HCT116 (cell line): Measurements from ENCODE around the gene SEC22C. TPM values are rescaled to one million over a fixed set of nuclear protein-coding genes. Genes with fewer than 3 reads are reported as not detected.

ENCODE experiments used
- ATAC-seq: fragments of 200-7000 bp; cut with Tn5 transposase; 2 replicates; pipeline ENCODE4 v1.9.1; 2020; ENCODE audit warnings: mild to moderate bottlenecking, moderate library complexity
- BruUV-seq: library from RNA; stranded (reverse); fragments of 400-500 nt; replicated peaks from 2 replicates; lab custom pipeline; 2021; lab: Mats Ljungman, UMichigan
- CTCF ChIA-PET: fragments of 300-600 bp; sonication (Branson Sonifier 250); formaldehyde crosslinking; loops from one replicate; lab custom pipeline; 2021; ENCODE audit warnings: antibody characterized with exemption; lab: Charles Lee
- POLR2A ChIA-PET: fragments of 300-600, 350-600 bp; sonication (Branson Sonifier 250); formaldehyde crosslinking; loops from one replicate; lab custom pipeline; 2021; ENCODE audit warnings: antibody characterized with exemption; lab: Charles Lee
- RAD21 ChIA-PET, 2 experiments: fragments of 300-600 bp; sonication (Branson Sonifier 250); formaldehyde crosslinking; loops; one replicate each; lab custom pipeline; 2023; ENCODE audit warnings: low total read pairs in 2 of 2; ENCODE audit not compliant: uncharacterized antibody in 2 of 2, unreplicated experiment in 2 of 2, low non-redundant PET in 1 of 2; lab: Charles Lee
- DNase-seq: peaks from one replicate; pipeline ENCODE4 v3.0.0-alpha.2; 2010; ENCODE audit warnings: low read depth, low spot score
- H2AFZ ChIP-seq: fragments of 200-600 bp; shearing (Covaris generic), sonication (generic); 2 replicates; pipeline ENCODE4 v1.6.1; 2017; ENCODE audit warnings: low read depth, mixed run types, mixed read lengths, antibody characterized with exemption, low read length; ENCODE audit not compliant: poor library complexity, severe bottlenecking
- H3K27ac ChIP-seq: 2 replicates; pipeline ENCODE4 v1.5.1; 2012; ENCODE audit warnings: low read depth, low read length
- H3K27me3 ChIP-seq: fragments of 200-600 bp; sonication (generic); 2 replicates; pipeline ENCODE4 v1.6.1; 2016; ENCODE audit warnings: mixed run types, low read length, mixed read lengths; ENCODE audit not compliant: insufficient read depth
- H3K36me3 ChIP-seq, 2 experiments: fragments of 200-500 bp in 1 of 2; fragments of 200-600 bp in 1 of 2; sonication (Bioruptor generic) in 1 of 2; sonication (generic) in 1 of 2; 2 replicates each; pipeline versions ENCODE4 v1.5.1 to v1.6.1; 2014 to 2016; ENCODE audit warnings: low read length in 2 of 2, inconsistent platforms in 1 of 2, mixed read lengths in 1 of 2, mixed run types in 1 of 2; ENCODE audit not compliant: insufficient read depth in 2 of 2, control insufficient read depth in 1 of 2
- H3K4me1 ChIP-seq, 2 experiments: fragments of 200-600 bp in 1 of 2; sonication (generic) in 1 of 2; 2 replicates each; pipeline versions ENCODE4 v1.5.1 to v1.6.1; 2012 to 2017; ENCODE audit warnings: low read length in 2 of 2, inconsistent platforms in 1 of 2, mild to moderate bottlenecking in 1 of 2, mixed read lengths in 1 of 2, mixed run types in 1 of 2, moderate library complexity in 1 of 2; ENCODE audit not compliant: insufficient read depth in 2 of 2, control insufficient read depth in 1 of 2
- H3K4me2 ChIP-seq: fragments of 200-600 bp; sonication (generic); 2 replicates; pipeline ENCODE4 v1.6.1; 2017; ENCODE audit warnings: mixed run types, low read length, mixed read lengths
- H3K4me3 ChIP-seq, 2 experiments: fragments of 200-600 bp in 1 of 2; sonication (generic) in 1 of 2; replicated peaks in 1 of 2; 2 replicates each; pipeline ENCODE4 v1.5.1; 2011 to 2016; ENCODE audit warnings: low read length in 2 of 2, control low read depth in 1 of 2, low read depth in 1 of 2, mild to moderate bottlenecking in 1 of 2, mixed read lengths in 1 of 2, mixed run types in 1 of 2
- H3K79me2 ChIP-seq: fragments of 200-600 bp; sonication (generic); 2 replicates; pipeline ENCODE4 v1.6.1; 2017; ENCODE audit warnings: mild to moderate bottlenecking, mixed run types, low read length, moderate library complexity, mixed read lengths; ENCODE audit not compliant: insufficient read depth
- H3K9ac ChIP-seq: fragments of 200-600 bp; sonication (generic); 2 replicates; pipeline ENCODE4 v1.6.1; 2016; ENCODE audit warnings: low read length, mixed read lengths
- H3K9me2 ChIP-seq: fragments of 200-600 bp; sonication (generic), shearing (Covaris generic); 2 replicates; pipeline ENCODE4 v1.6.1; 2017; ENCODE audit warnings: mixed run types, mild to moderate bottlenecking, moderate library complexity; ENCODE audit not compliant: insufficient read depth
- H3K9me3 ChIP-seq, 2 experiments: fragments of 200-500 bp in 1 of 2; fragments of 200-600 bp in 1 of 2; sonication (Bioruptor generic) in 1 of 2; sonication (generic) in 1 of 2; 2 replicates each; pipeline ENCODE4 v1.6.1; 2014 to 2017; ENCODE audit warnings: low read length in 2 of 2, mixed read lengths in 2 of 2, inconsistent platforms in 1 of 2, low read depth in 1 of 2, mild to moderate bottlenecking in 1 of 2, mixed run types in 1 of 2, moderate library complexity in 1 of 2; ENCODE audit not compliant: control insufficient read depth in 1 of 2, insufficient read depth in 1 of 2
- H4K20me1 ChIP-seq: fragments of 200-600 bp; sonication (generic), shearing (Covaris generic); 2 replicates; pipeline ENCODE4 v1.6.1; 2017; ENCODE audit warnings: mixed run types, mild to moderate bottlenecking, moderate library complexity; ENCODE audit not compliant: insufficient read depth
- ATF3 ChIP-seq: IDR thresholded peaks from 2 replicates; pipeline ENCODE4 v1.6.1; 2012
- CEBPB ChIP-seq: IDR thresholded peaks from 2 replicates; pipeline ENCODE4 v1.6.1; 2012; ENCODE audit warnings: low read depth
- CTCF ChIP-seq, 3 experiments: fragments of 200-600 bp in 1 of 3; sonication (generic) in 1 of 3; IDR thresholded peaks in 2 of 3; conservative IDR thresholded peaks in 1 of 3; 2 replicates each; pipeline ENCODE4 v1.5.1; 2012 to 2017; ENCODE audit warnings: low read depth in 2 of 3, low read length in 2 of 3, antibody characterized with exemption in 1 of 3, borderline replicate concordance in 1 of 3, control low read depth in 1 of 3, mild to moderate bottlenecking in 1 of 3, mixed read lengths in 1 of 3, mixed run types in 1 of 3, moderate library complexity in 1 of 3; ENCODE audit not compliant: insufficient read depth in 1 of 3
- EGR1 ChIP-seq: IDR thresholded peaks from 2 replicates; pipeline ENCODE4 v1.6.1; 2012; ENCODE audit warnings: low read depth
- ELF1 ChIP-seq: IDR thresholded peaks from 2 replicates; pipeline ENCODE4 v1.6.1; 2012; ENCODE audit warnings: low read depth, borderline replicate concordance
- FOSL1 ChIP-seq: IDR thresholded peaks from 2 replicates; pipeline ENCODE4 v1.6.1; 2012; ENCODE audit warnings: low read depth
- POLR2AphosphoS5 ChIP-seq: IDR thresholded peaks from 2 replicates; pipeline ENCODE4 v1.6.1; 2011; ENCODE audit warnings: mild to moderate bottlenecking, low read depth, low read length, moderate library complexity
- RAD21 ChIP-seq: IDR thresholded peaks from 2 replicates; pipeline ENCODE4 v1.6.1; 2012; ENCODE audit warnings: low read depth, mild to moderate bottlenecking
- REST ChIP-seq: IDR thresholded peaks from 2 replicates; pipeline ENCODE4 v1.6.1; 2012; ENCODE audit warnings: low read depth
- SP1 ChIP-seq: IDR thresholded peaks from 2 replicates; pipeline ENCODE4 v1.6.1; 2012; ENCODE audit warnings: low read depth
- YY1 ChIP-seq: IDR thresholded peaks from 2 replicates; pipeline ENCODE4 v1.6.1; 2011; ENCODE audit warnings: low read length, low read depth, moderate library complexity, mild to moderate bottlenecking; ENCODE audit not compliant: insufficient replicate concordance; ENCODE audit errors: extremely low read depth
- ZFX ChIP-seq: fragments of 450-650 bp; IDR thresholded peaks from 2 replicates; pipeline ENCODE4 v1.6.1; 2017
- intact Hi-C: fragments of 100-400 bp; cut with micrococcal nuclease; formaldehyde crosslinking; loops from 2 replicates; pipeline ENCODE4 v1.10.0; 2022
- total RNA-seq: library from RNA; stranded (reverse); gene quantifications from one replicate; pipeline ENCODE4 v1.2.1, GENCODE V29; 2021; ENCODE audit not compliant: unreplicated experiment

Gene SEC22C
- total RNA-seq, 1 experiment from 2014 or later, result 43.4 TPM

GRCh38 chr3:42509111-42509510 is 72.7 kb downstream of the SEC22C start (continued):
- TF ChIP-seq REST (no peak), CTCF (IDR thresholded peaks at IDR 0.05 in 2 of 3, conservative IDR thresholded peaks at IDR 0.05 in 1 of 3; ENCODE audit: borderline replicate concordance in 1 of 3, insufficient read depth in 1 of 3, low read depth in 2 of 3, low read length in 2 of 3) (no peak)

- BruUV-seq, result no TSS peak
- ChIA-PET CTCF (interaction anchor here (1.7 kb wide), 1 partner anchor 65 kb away, joined by 3 read pairs; no protein-coding TSS in a partner anchor), POLR2A (no interaction called here), RAD21 (no interaction called here)
- H3K9me3 ChIP-seq, result no peaks in the 10 kb centered on the region
- H4K20me1 ChIP-seq, result no peaks in the 10 kb centered on the region
- peaks cover 13 to 25% of the 10 kb centered on the region in 2 experiments for H3K4me1 ChIP-seq
- H3K4me3 ChIP-seq, result no peak overlapping the region
- H3K79me2 ChIP-seq, result no peaks in the 10 kb centered on the region
- intact Hi-C loops, result no loop called here
- DNase-seq, result no peak
- no peak overlapping the region for H3K27ac ChIP-seq
- H3K9ac ChIP-seq, result no peak overlapping the region
- H2AFZ ChIP-seq, result no peak overlapping the region
- no peak overlapping the region for H3K4me2 ChIP-seq
- no peaks in the 10 kb centered on the region for H3K9me2 ChIP-seq
- H3K36me3 ChIP-seq, result no peaks in the 10 kb centered on the region
- no peaks in the 10 kb centered on the region for H3K27me3 ChIP-seq
- ATAC-seq, result no peak
- TF ChIP-seq ZFX, result no peak
- no peak for TF ChIP-seq POLR2AphosphoS5
- TF ChIP-seq ATF3, result no peak
- TF ChIP-seq ELF1, result no peak
- no peak for TF ChIP-seq YY1
- TF ChIP-seq CEBPB, result no peak
- no peak for TF ChIP-seq FOSL1
- no peak for TF ChIP-seq RAD21
- TF ChIP-seq CTCF (IDR thresholded peaks at IDR 0.05 in 2 of 3, conservative IDR thresholded peaks at IDR 0.05 in 1 of 3; ENCODE audit: borderline replicate concordance in 1 of 3, insufficient read depth in 1 of 3, low read depth in 2 of 3, low read length in 2 of 3), result no peak
- TF ChIP-seq EGR1, result no peak
- TF ChIP-seq REST, result no peak
- no peak for TF ChIP-seq SP1
These were observed 73.2 kb downstream of the SEC22C start for GRCh38 chr3:42508562-42508961.
